WI38 (cell line): ENCODE data around the gene ECT2.
"Not testable (repeated sequence)": the region's sequence is repeated elsewhere in the genome, so short reads cannot be mapped to it uniquely, and the experiment has no call there.

Experiments used
- H3K4me3 ChIP-seq: 2 replicates; pipeline ENCODE4 v1.5.1; 2011; ENCODE audit warnings: low read depth, mild to moderate bottlenecking, control low read depth, low read length
- TF ChIP-seq, protein P1 (sequence below): IDR thresholded peaks from 2 replicates; pipeline ENCODE4 v1.5.1; 2012; ENCODE audit warnings: low read depth, mild to moderate bottlenecking, control low read depth, low read length

ECT2 gene

DNA sequence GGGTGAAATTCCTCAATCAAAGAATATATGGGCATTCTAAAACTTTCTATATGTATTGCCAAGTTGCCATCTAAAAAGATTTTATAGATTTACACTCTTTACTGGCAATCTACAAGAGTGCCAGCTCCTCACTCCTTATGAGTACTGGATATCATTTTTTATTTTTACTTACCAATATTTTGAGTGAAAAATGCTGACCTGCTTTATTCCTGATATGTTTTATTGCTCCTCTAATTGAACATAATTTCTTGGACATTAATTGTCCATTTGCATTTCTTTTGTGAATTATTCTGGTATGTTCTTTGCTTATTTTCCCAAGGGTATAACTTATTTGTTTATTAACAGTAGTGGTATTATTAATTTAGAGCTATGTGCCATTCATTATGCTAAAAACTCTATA, 96.8 kb downstream of the ECT2 start:
- TF ChIP-seq, protein P1, sequence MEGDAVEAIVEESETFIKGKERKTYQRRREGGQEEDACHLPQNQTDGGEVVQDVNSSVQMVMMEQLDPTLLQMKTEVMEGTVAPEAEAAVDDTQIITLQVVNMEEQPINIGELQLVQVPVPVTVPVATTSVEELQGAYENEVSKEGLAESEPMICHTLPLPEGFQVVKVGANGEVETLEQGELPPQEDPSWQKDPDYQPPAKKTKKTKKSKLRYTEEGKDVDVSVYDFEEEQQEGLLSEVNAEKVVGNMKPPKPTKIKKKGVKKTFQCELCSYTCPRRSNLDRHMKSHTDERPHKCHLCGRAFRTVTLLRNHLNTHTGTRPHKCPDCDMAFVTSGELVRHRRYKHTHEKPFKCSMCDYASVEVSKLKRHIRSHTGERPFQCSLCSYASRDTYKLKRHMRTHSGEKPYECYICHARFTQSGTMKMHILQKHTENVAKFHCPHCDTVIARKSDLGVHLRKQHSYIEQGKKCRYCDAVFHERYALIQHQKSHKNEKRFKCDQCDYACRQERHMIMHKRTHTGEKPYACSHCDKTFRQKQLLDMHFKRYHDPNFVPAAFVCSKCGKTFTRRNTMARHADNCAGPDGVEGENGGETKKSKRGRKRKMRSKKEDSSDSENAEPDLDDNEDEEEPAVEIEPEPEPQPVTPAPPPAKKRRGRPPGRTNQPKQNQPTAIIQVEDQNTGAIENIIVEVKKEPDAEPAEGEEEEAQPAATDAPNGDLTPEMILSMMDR = no peak
- no peak overlapping the region for H3K4me3 ChIP-seq

DNA sequence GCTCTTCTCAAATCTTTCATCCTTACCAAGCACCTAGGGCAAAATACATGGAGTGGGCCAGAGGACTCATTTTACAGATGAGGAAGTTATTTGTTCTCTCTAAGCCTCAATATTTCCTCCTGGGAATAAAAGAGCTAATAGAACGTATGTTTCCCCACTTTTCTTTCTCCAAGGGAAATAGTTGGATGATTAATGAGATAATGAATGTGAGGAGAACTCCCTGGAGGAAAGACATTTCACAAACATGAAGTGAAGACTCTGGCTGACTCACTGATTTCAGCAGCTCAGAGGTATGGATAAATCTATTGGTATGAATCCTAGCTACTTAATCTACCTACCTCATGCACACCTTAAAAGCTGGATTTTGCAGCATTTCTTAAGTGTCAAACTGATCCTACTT, 98.4 kb downstream of the ECT2 start:
- no peak overlapping the region for H3K4me3 ChIP-seq
- TF ChIP-seq, protein P1 = no peak

DNA sequence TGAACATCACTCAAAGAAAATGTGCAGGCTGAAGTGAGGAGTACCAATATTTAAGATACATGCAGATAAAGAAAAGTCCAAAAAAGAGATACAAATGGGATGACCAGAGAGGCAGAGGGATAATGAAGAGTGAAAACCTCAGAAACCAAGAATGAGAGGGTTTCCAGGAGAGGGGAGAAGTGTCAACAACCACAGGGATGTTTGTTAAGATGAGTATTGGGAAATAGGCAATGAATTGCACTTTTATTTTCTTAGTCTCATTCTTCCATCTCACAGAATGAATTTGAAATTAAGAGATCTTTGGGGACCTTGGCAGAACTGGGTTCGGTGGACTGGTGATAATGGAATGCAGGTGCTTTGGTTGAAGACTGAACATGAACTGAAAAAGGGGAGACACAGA, 102.5 kb downstream of the ECT2 start:
- H3K4me3 ChIP-seq = no peak overlapping the region

DNA sequence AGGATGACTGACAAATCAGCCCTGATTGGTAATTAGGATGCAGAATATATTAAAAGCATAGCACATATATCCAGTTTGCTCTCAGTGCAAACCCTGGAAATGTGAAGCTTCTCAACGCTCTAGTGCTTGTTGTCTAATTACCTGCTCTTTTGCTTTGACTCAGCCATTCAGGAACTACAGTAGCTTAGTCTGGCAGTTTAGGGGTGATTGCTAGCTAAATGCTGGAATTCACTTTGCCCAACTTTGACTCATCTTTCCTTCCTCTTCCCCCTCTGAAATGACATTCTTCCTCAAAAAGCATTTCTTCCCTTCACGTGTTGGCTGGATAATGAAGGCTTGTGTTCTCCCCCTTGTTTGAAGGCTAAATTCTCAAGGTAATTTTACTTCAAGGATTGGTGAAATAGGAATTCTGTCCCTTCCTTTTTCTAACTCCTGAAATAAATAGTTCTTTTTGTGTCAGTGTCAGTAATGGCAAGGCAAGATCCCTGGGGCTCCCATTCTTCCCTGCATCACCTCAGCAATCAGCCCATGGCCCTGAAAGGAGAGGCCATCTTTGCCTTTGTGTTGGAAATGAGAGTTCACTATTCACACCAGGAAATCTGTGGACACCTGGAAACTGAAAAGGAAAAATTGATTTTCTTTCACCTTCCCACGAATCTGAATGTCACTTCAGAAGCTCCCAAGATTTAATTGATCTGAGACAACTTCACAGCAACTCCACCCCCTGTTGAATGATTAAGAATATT, 103.6 kb downstream of the ECT2 start:
- no peak overlapping the region for H3K4me3 ChIP-seq
- TF ChIP-seq, protein P1 = no peak

More for the DNA sequence above, 102.5 kb downstream of the ECT2 start:
- TF ChIP-seq, protein P1 = no peak

DNA sequence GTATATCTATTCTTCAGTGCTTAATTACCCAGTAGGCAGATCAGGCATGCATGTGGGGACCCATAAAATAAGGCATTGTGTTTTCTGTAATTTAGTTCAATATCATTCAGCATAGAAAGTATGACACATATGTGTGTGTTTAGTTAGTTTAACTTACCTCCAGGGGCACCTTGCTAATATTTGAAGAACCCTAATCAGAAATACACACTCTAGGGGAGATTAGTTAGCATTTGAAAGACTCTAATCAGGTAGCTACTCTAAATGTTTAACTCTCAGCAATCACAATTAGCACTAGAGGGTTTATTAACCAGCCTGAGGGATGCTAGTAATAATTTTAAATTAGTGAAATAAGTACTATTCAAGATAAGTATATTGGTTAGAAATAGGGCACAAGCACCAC, 104.5 kb downstream of the ECT2 start:
- no peak overlapping the region for H3K4me3 ChIP-seq
- TF ChIP-seq, protein P1 = no peak

DNA sequence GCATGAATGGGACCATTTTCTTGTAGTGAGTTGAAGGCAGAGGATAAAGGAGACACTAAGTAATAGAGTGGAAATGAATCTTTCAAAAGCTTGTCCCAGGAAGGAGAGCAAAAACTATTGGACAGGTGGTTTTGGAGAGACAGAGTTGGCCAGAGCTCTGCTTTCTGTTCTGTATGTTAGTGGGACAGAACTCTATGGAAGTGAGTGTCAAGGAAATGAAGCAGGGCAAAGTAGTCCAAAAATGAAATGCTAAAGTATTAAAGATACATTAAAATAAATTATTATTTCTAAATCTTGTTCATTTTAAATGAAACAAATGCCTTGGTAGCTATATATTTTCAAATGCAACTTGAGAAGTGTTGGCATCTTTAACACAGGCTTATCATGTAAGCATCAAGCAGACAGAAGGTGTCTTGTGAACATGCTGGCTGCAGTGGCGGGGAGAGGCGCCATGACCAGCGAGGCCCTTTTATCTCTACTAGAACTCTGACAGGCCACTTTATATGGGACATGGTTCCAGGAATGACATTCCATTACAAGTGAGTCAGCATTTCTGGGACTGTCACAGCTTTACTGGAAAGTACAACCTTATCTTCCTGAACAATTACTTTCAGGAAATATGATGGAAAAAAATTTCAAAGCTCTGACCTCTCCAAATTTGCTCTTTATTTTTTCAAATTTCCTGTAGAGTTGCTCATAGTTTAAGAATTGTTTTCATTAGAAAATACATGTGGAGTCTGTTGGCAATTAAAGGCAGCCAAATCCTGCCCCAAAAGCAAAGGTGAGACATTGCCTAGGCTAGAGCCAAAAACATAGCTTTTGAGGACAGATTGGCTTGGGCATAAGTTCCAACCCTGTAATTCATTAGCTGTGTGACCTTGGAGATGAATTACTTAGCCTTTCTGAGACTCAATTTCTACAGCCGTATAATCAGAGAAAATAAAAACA, 106.5 kb downstream of the ECT2 start:
- H3K4me3 ChIP-seq = no peak overlapping the region
- TF ChIP-seq, protein P1 = no peak

DNA sequence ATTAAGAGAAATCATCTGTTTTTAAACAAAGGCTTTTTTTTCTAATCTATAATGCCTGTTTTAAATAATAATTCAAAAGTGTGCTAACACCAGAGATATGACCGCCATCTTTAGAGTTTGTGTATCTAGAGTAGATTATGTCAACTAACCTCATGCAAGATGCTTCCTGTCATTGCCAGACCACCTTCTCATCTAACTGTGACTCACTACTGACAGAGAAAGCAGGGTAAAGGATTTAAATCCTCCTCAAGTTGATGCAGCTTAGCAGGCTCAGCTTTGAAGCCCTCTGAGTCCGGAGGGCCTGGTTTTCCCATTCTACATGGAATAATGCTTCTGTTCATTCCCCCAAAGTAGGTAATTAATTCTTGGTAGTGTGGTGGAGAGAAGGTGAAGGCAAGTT, 108.5 kb downstream of the ECT2 start:
- no peak overlapping the region for H3K4me3 ChIP-seq
- TF ChIP-seq, protein P1 = no peak

DNA sequence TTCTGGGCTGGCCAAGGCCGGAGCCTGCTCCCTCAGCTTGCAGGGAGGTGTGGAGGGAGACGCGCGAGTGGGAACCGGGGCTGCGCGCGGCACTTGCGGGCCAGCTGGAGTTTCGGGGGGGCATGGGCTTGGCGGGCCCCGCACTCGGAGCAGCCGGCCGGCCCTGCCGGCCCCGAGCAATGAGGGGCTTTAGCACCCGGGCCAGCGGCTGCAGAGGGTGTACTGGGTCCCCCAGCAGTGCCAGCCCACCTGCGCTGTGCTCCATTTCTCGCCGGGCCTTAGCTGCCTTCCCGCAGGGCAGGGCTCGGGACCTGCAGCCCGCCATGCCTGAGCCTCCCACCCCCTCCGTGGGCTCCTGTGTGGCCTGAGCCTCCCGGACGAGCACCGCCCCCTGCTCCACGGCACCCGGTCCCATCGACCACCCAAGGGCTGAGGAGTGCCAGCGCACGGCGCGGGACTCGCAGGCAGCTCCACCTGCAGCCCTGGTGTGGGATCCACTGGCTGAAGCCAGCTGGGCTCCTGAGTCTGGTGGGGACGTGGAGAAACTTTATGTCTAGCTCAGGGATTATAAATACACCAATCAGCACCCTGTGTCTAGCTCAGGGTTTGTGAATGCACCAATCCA, 116.3 kb downstream of the ECT2 start:
- not testable (repeated sequence) for H3K4me3 ChIP-seq
